ENCODE results near the gene RALGPS1. TPM values are rescaled to one million over a fixed set of nuclear protein-coding genes. Genes with fewer than 3 reads are reported as not detected.

Gene RALGPS1
- total and polyA plus RNA-seq, 4 donors = 34.4 to 80.9 (median 73.2) TPM

DNA sequence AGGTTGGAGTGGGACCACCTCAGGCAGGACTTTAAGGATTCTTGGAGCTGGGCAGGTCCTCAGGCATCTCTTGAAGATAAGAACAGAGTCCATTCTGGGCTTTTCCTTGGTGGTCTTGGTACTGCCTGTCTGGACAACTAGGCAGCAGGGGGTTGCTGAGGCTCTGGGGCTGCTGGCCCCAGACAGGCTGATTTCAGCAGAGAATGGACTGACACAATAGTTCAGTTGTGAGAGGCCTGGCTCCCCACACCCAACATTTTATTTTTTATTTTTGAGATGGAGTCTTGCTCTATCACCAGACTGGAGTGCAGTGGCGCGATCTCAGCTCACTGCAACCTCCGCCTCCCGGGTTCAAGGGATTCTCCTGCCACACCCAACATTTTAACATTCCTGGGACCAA is 203.2 kb downstream of the RALGPS1 start:
- no peaks in the 10 kb centered on the region for H3K27me3 ChIP-seq (ENCODE audit: control insufficient read depth, insufficient read depth, low read length)
- H3K9me3 ChIP-seq (ENCODE audit: control insufficient read depth, insufficient read depth, low read length) = no peaks in the 10 kb centered on the region
- WGBS (ENCODE audit: insufficient coverage) = no CpG with 5 or more reads among the region's 4 CpGs
- no peak overlapping the region for H3K27ac ChIP-seq (ENCODE audit: low read depth, low read length)
- H3K4me1 ChIP-seq (ENCODE audit: control insufficient read depth, insufficient read depth, low read length) = peaks cover 70% of the 10 kb centered on the region
- H3K36me3 ChIP-seq (ENCODE audit: control insufficient read depth, insufficient read depth, low read length) = peaks cover 6% of the 10 kb centered on the region
- no peak overlapping the region for H3K4me3 ChIP-seq (ENCODE audit: low read depth, low read length)
- no peak for DNase-seq (ENCODE audit: low read depth in 4 of 6, low spot score in 6 of 6)

DNA sequence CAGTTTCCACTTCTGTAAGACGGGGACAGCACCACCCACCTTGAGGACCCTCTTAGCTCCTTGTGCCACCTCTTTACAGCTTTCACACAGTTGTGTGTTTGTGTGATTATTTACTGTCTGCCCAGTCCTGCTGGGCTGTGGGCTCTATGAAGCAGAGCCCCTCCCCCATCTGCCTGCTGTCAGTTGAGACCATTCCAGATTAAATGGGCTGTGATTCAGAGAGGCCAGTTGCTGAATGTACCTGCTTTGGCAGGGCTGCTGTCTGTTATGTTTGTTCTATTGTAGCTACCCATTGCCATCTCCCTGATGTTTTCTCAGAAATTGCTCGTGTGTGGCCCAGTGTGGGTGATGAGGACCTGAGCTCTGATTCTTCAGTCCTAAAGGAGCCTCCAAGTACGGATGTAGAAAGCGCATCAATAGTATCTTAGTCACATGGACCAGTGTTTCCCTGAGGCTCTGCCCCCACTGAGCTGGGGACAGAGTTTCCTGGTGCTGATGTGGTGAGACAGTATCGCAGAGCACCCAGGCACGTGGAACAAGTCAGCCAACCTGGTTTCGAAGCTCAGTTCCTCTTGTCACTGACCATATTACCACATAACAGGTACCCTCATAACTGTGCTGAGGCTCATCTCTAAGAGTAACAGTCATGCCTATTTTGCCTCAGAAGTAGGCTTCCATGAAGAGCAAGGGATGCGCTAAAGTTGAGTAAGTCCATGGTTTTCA is 204.2 kb downstream of the RALGPS1 start:
- Histone ChIP-seq H3K9me3 (ENCODE audit: control insufficient read depth, insufficient read depth, low read length) (no peaks in the 10 kb centered on the region), H3K4me3 (ENCODE audit: low read depth, low read length) (no peak overlapping the region), H3K36me3 (ENCODE audit: control insufficient read depth, insufficient read depth, low read length) (peaks cover 3% of the 10 kb centered on the region), H3K27me3 (ENCODE audit: control insufficient read depth, insufficient read depth, low read length) (no peaks in the 10 kb centered on the region), H3K27ac (ENCODE audit: low read depth, low read length) (peak overlapping the region; percentile 13), H3K4me1 (ENCODE audit: control insufficient read depth, insufficient read depth, low read length) (peaks cover 77% of the 10 kb centered on the region)
- DNase-seq (ENCODE audit: low read depth in 4 of 6, low spot score in 6 of 6) = peak in 2 of 6 donors; percentile 65 to 76
- WGBS (ENCODE audit: insufficient coverage) = 65% methylated on average over 6 of the region's 8 CpGs

DNA sequence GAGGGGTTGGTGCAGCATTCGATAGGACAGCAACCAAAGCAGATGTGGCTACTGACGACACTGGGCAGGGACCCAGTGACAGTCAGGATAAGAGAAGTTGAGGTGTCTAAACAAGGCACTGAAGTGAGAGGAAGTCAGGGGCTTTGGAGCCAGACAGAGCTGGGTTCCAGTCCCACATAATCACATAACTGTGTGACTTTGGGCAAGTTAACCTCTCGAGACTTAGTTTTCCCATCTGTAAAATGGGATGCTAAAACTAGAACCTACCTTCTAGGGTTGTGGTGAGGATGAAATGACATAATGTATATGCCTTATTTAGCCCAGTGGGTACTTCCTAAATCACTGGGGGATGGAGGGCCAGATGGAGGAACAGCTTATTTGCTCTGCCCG is 204.7 kb downstream of the RALGPS1 start:
- Histone ChIP-seq H3K36me3 (ENCODE audit: control insufficient read depth, insufficient read depth, low read length) (peaks cover 3% of the 10 kb centered on the region), H3K27me3 (ENCODE audit: control insufficient read depth, insufficient read depth, low read length) (no peaks in the 10 kb centered on the region), H3K9me3 (ENCODE audit: control insufficient read depth, insufficient read depth, low read length) (no peaks in the 10 kb centered on the region), H3K4me3 (ENCODE audit: low read depth, low read length) (no peak overlapping the region), H3K4me1 (ENCODE audit: control insufficient read depth, insufficient read depth, low read length) (peaks cover 81% of the 10 kb centered on the region), H3K27ac (ENCODE audit: low read depth, low read length) (no peak overlapping the region)
- DNase-seq (ENCODE audit: low read depth in 4 of 6, low spot score in 6 of 6) = no peak
- WGBS (ENCODE audit: insufficient coverage) = 91% methylated on average over 3 of the region's 4 CpGs

DNA sequence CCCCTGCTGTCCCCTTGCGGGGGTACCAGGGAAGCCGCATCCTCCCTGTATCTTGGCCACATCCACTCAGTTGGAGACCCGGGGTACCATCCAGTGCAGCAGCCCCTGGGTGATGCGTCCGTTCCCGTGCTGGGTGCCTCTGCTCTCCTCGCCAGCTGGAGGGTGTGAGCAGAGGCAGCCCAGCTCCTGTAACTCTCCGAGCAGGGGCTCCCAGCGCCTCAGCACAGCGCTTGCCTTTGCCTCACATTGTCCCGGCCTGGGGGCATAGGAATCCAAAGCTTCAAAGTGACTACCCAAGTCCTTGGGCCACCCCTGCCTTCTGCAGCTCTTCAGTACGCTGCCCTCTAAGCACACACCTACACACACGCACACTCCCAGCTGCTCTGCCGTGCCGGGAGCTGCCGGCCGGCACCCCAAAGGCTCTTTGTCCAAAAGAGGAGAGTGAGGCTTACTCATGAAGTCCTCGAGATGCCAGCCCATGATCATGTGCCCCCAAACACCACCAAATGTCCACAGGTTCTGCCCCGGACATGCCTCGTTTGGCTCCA is 207.1 kb downstream of the RALGPS1 start:
- Histone ChIP-seq H3K4me1 (ENCODE audit: control insufficient read depth, insufficient read depth, low read length) (peaks cover 70% of the 10 kb centered on the region), H3K4me3 (ENCODE audit: low read depth, low read length) (peak overlapping the region; percentile 64), H3K27ac (ENCODE audit: low read depth, low read length) (peak overlapping the region; percentile 92), H3K27me3 (ENCODE audit: control insufficient read depth, insufficient read depth, low read length) (no peaks in the 10 kb centered on the region), H3K9me3 (ENCODE audit: control insufficient read depth, insufficient read depth, low read length) (no peaks in the 10 kb centered on the region), H3K36me3 (ENCODE audit: control insufficient read depth, insufficient read depth, low read length) (no peaks in the 10 kb centered on the region)
- DNase-seq (ENCODE audit: low read depth in 4 of 6, low spot score in 6 of 6) = peak in 2 of 6 donors; percentile 20 to 41
- WGBS (ENCODE audit: insufficient coverage) = 15% methylated on average over 18 of the region's 20 CpGs

DNA sequence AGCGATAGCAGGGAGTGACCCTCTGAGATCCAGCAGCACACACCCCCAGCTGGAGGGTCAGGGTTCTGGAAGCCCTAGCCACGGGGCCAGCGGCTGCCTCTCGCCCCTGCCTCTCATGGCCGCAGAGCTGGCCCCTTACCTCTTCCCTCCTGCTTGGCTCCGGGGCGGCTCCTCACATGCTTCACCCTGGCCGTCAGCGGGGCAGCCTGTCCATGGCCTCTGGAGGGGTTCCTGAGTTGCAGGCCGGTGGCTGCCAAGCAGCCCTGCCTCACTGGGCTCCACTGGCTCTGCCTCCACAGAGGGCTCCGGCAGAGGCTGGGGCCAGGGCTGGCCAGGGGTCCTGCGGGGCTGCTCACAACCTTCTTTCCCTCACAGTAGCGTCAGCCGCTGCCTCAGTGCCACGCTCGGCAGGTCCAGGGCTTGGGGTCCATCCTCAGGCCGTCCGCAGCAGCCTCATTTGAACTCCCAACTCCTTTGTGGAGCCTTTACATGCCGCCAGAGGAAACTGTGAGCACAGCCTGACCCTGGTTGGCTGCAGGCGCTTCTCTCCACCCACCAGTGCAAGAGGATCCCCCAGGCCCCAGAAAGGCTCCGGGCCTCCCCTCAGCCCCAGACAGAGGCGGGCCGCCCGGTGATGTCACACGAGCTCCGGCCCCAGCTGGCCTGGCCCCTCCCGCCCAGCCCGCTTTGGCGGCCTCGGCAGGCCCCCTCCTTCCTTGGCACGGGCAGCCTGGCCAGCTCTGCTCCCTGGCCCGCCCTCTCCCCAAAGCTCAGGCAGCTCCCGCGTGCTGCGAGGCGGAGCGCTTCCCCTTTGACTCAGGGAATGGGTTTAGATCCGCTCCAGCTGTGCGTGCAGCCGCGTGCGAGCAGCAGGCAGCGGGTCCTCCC is 207.8 kb downstream of the RALGPS1 start, which contains the start of gene ANGPTL2:
ANGPTL2 (minus strand) TSS at position 460 of the 888 bp plus-strand sequence. CDS start 13,904 bp downstream, outside the sequence.
- Histone ChIP-seq H3K27ac (ENCODE audit: low read depth, low read length) (peak within 1 kb of the TSS; percentile 92), H3K36me3 (ENCODE audit: control insufficient read depth, insufficient read depth, low read length) (no peaks in the 10 kb centered on the region), H3K4me3 (ENCODE audit: low read depth, low read length) (peak within 1 kb of the TSS; percentile 64), H3K9me3 (ENCODE audit: control insufficient read depth, insufficient read depth, low read length) (no peaks in the 10 kb centered on the region), H3K4me1 (ENCODE audit: control insufficient read depth, insufficient read depth, low read length) (peaks cover 65% of the 10 kb centered on the region), H3K27me3 (ENCODE audit: control insufficient read depth, insufficient read depth, low read length) (no peaks in the 10 kb centered on the region)
- peak; percentile 50 to 95 (median 74) for DNase-seq (ENCODE audit: low read depth in 4 of 6, low spot score in 6 of 6)
- WGBS (ENCODE audit: insufficient coverage) = 6% methylated on average over 43 of the region's 43 CpGs

DNA sequence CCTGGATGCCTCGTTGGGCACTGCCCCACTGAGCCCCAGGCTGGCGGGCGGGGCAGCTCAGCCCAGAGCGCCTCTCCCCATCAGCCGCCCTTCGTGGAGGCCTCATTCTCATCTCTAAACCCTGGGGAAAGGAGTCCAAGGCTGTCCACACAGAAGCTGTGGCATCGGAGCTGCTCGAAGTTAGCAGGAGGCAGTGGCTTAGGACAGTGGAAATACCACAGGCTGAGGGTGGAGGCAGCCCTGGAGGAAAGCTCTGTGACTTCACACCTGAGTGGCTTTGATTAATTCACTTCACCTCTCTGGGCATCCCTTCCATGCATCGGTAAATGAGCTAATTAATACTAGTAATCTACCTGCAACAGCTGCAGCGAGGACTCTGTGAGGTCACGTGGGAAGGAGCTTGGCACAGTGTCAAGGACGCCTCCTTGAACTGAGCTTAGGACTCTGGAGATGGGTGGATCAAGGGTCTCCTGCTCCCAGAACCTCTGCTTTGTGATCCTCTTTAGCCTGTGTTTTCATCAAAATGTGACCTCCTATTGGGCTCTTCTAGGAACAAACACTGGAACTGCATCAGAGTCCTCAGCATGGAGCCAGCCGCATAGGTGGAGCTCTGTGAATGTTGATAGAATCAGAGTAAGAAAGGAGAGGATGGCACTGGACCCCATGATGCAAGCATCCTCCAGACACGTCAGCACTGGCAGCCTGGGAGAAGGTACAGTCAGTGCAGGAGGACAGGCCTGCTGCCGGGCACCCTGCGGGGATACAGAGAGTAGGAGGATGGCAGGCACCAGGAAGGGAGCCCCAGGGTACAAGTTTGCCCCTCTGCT is 208.7 kb downstream of the RALGPS1 start:
- Histone ChIP-seq H3K27me3 (ENCODE audit: control insufficient read depth, insufficient read depth, low read length) (no peaks in the 10 kb centered on the region), H3K4me3 (ENCODE audit: low read depth, low read length) (peak overlapping the region; percentile 64), H3K27ac (ENCODE audit: low read depth, low read length) (peak overlapping the region; percentile 92), H3K4me1 (ENCODE audit: control insufficient read depth, insufficient read depth, low read length) (peaks cover 57% of the 10 kb centered on the region), H3K36me3 (ENCODE audit: control insufficient read depth, insufficient read depth, low read length) (no peaks in the 10 kb centered on the region), H3K9me3 (ENCODE audit: control insufficient read depth, insufficient read depth, low read length) (no peaks in the 10 kb centered on the region)
- peak in 3 of 6 donors; percentile 35 to 81 (median 67) for DNase-seq (ENCODE audit: low read depth in 4 of 6, low spot score in 6 of 6)
- 32% methylated on average over 12 of the region's 16 CpGs for whole genome bisulfite sequencing (ENCODE audit: insufficient coverage)

DNA sequence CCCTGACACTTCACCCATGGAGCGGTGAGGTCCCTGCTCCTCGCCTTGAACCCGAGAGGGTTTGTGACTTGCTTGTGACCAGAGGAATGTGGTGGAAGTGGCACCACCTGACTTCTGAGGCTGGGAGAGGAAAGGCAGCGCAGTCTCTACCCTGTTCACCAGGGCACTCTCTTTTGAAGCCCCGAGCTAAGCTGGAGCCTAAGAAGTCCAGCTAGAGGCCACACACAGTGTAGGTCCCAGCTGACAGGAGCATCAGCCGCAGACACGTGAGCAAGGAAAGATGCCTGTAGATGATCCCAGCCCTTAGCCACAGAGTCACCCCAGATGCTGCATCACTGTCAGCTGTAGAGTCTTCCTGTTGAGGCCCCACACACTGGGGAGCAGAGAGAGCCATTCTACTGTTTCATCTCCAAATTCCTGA is 209.5 kb downstream of the RALGPS1 start:
- 92% methylated on average over 6 of the region's 7 CpGs for WGBS (ENCODE audit: insufficient coverage)
- Histone ChIP-seq H3K27me3 (ENCODE audit: control insufficient read depth, insufficient read depth, low read length) (no peaks in the 10 kb centered on the region), H3K27ac (ENCODE audit: low read depth, low read length) (no peak overlapping the region), H3K9me3 (ENCODE audit: control insufficient read depth, insufficient read depth, low read length) (no peaks in the 10 kb centered on the region), H3K4me3 (ENCODE audit: low read depth, low read length) (no peak overlapping the region), H3K36me3 (ENCODE audit: control insufficient read depth, insufficient read depth, low read length) (no peaks in the 10 kb centered on the region), H3K4me1 (ENCODE audit: control insufficient read depth, insufficient read depth, low read length) (peaks cover 54% of the 10 kb centered on the region)
- DNase-seq (ENCODE audit: low read depth in 4 of 6, low spot score in 6 of 6) = no peak

DNA sequence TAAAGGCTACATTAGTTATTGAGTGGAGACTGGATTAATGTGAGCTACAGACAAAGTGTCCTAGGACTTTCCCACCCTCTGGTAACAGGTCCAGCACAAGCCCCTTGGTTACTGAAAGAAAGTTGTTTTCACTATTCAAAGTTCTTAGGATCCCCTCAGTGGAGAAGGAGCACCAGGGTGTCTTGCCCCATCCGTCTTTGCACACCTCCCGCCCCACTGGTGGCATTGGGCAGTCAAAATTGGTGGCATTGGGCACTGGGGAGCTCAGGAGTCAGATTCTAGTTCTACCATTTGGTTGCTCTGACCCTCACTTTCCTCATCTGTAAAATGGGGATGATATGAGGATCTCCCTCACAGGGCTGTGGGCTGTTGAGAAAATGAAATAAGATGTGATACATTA is 210.2 kb downstream of the RALGPS1 start:
- no peak for DNase-seq (ENCODE audit: low read depth in 4 of 6, low spot score in 6 of 6)
- Histone ChIP-seq H3K9me3 (ENCODE audit: control insufficient read depth, insufficient read depth, low read length) (no peaks in the 10 kb centered on the region), H3K4me1 (ENCODE audit: control insufficient read depth, insufficient read depth, low read length) (peaks cover 53% of the 10 kb centered on the region), H3K27ac (ENCODE audit: low read depth, low read length) (no peak overlapping the region), H3K4me3 (ENCODE audit: low read depth, low read length) (no peak overlapping the region), H3K27me3 (ENCODE audit: control insufficient read depth, insufficient read depth, low read length) (no peaks in the 10 kb centered on the region), H3K36me3 (ENCODE audit: control insufficient read depth, insufficient read depth, low read length) (no peaks in the 10 kb centered on the region)
- WGBS (ENCODE audit: insufficient coverage) = no CpG with 5 or more reads among the region's 2 CpGs

DNA sequence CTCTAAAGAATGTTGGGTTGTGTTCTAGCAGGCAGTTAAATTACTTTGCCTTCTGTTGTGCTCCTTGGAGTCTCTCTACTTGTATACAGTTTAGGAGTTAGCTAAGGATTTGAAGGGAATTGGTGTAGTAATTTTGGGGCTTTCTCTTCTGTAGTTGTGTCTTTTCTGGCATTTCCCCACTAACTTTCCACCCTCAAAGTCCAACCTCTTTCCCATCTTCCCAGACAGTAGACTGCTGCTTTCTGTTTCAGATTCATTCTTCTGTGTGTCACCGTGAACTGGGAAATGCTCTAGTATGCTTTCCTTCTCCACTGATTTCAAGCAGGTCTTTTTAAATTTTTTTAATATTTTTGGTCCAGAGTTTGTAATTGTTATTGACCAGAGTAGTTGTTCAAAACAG is 212.4 kb downstream of the RALGPS1 start:
- WGBS (ENCODE audit: insufficient coverage) = no CpG with 5 or more reads among the region's 1 CpG
- Histone ChIP-seq H3K27ac (ENCODE audit: low read depth, low read length) (no peak overlapping the region), H3K4me3 (ENCODE audit: low read depth, low read length) (no peak overlapping the region)

More for the DNA sequence above, 212.4 kb downstream of the RALGPS1 start:
- no peak for DNase-seq (ENCODE audit: low read depth in 4 of 6, low spot score in 6 of 6)
- no peaks in the 10 kb centered on the region for H3K9me3 ChIP-seq (ENCODE audit: control insufficient read depth, insufficient read depth, low read length)
- H3K27me3 ChIP-seq (ENCODE audit: control insufficient read depth, insufficient read depth, low read length) = no peaks in the 10 kb centered on the region
- H3K36me3 ChIP-seq (ENCODE audit: control insufficient read depth, insufficient read depth, low read length) = no peaks in the 10 kb centered on the region
- H3K4me1 ChIP-seq (ENCODE audit: control insufficient read depth, insufficient read depth, low read length) = peaks cover 50% of the 10 kb centered on the region

Data from spinal cord (tissue), 10 donors.